ENCODE results near the gene RP9.
A peak's percentile ranks its signal among the peaks of the same experiment; 100 is the strongest.

Gene RP9

GRCh38 chr7:33044986-33045385 lies 64.2 kb downstream of the RP9 start:
- ChIA-PET POLR2A (no interaction called here), CTCF (interaction anchor here (1.0 to 1.3 kb wide), 2 partner anchors 16 to 62 kb away, joined by 4 to 5 read pairs; no protein-coding TSS in a partner anchor)
- peak; percentile 24 for DNase-seq (ENCODE audit: extremely low spot score)
- no peak for TF ChIP-seq CTCF (IDR thresholded peaks at IDR 0.05; ENCODE audit: control extremely low read depth, extremely low read depth, low read depth, missing control alignments)

All from GM10248 (cell line).